Stimulated activated naive B cell treated with anti-CD40 and anti-IgM and Interleukin-4, amounts not matched to agents 10 μg/mL and 1 μg/mL and 100 μg/mL, for 72 hours (primary cell): ENCODE measurements around the gene GCLM.
"Not testable (repeated sequence)": the region's sequence is repeated elsewhere in the genome, so short reads cannot be mapped to it uniquely, and the experiment has no call there.

ENCODE experiments used
- ATAC-seq, 2 donors: fragments of 150-1000 bp; cut with Tn5 transposase; replicated peaks; 2 replicates each; pipeline ENCODE4 v1.10.0; 2021; ENCODE audit warnings: moderate library complexity in 1 of 2
- DNase-seq: peaks from one replicate; pipeline ENCODE4 v3.0.0; 2021
- H3K27ac Mint-ChIP-seq: one replicate; pipeline ENCODE4 v1.8.0; 2022; ENCODE audit warnings: mild to moderate bottlenecking, mixed read lengths
- H3K27me3 Mint-ChIP-seq, 2 donors: one replicate each; pipeline ENCODE4 v1.8.0; 2022; ENCODE audit warnings: mixed read lengths in 2 of 2
- H3K36me3 Mint-ChIP-seq, 2 donors: one replicate each; pipeline ENCODE4 v1.8.0; 2022; ENCODE audit warnings: mixed read lengths in 2 of 2, mild to moderate bottlenecking in 1 of 2
- H3K4me1 Mint-ChIP-seq, 2 donors: one replicate each; pipeline ENCODE4 v1.8.0; 2022; ENCODE audit warnings: mixed read lengths in 2 of 2, mild to moderate bottlenecking in 1 of 2
- H3K4me3 Mint-ChIP-seq, 2 donors: one replicate each; pipeline ENCODE4 v1.8.0; 2022; ENCODE audit warnings: mild to moderate bottlenecking in 2 of 2, mixed read lengths in 2 of 2, moderate library complexity in 1 of 2
- H3K9me3 Mint-ChIP-seq, 2 donors: one replicate each; pipeline ENCODE4 v1.8.0; 2022; ENCODE audit warnings: mixed read lengths in 2 of 2, mild to moderate bottlenecking in 1 of 2

Gene GCLM

DNA sequence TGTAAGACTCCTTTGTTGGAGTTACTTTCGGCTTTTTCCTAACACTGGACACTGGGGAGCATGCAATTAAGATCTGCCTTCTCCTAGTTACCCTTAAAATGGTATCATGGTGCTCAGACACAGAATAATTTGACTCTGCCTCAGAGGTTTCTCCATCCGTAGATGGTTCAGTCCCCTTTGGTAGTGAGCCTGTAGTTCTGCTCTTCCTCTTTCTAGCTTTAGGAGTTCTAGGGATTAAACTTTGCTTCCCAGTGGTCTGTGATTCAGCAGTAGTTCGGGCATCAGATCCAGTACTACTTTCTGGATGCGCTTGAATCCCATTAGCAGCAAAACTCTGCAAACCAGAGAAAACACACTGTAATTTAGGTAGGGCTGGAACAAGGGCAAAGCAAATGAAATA, 31.7 kb downstream of the GCLM start:
- H3K27ac Mint-ChIP-seq, result peak overlapping the region; percentile 97
- peaks cover 0 to 2% of the 10 kb centered on the region in 2 donors for H3K9me3 Mint-ChIP-seq
- H3K4me3 Mint-ChIP-seq, result peak overlapping the region; percentile 88 to 90
- DNase-seq, result no peak
- peaks cover 32 to 33% of the 10 kb centered on the region in 2 donors for H3K36me3 Mint-ChIP-seq
- H3K4me1 Mint-ChIP-seq, result peaks cover 30 to 48% of the 10 kb centered on the region in 2 donors
- ATAC-seq, result no peak
- H3K27me3 Mint-ChIP-seq, result no peaks in the 10 kb centered on the region

DNA sequence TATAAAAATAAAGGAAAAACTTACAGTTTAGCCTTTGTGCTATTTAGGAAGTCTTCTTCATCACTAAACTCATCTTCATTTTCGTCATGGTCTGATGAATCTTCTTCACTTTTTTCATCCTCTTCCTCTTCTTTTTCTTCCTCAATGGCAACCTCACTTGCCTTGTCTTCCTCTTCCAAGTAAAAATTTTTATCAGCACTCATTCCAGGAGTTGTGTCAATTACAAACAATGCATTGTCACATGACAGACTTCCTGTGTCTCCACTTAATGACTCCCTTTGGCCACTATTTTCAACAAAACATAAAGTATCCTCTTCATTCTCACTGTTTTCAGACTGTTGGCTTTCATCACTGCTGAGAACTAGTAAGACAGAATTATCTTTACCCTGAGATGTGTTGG, 33.0 kb downstream of the GCLM start:
- Mint-ChIP-seq H3K4me3 (peak overlapping the region; percentile 88 to 90), H3K27me3 (no peaks in the 10 kb centered on the region), H3K4me1 (peaks cover 30 to 48% of the 10 kb centered on the region in 2 donors), H3K36me3 (peaks cover 41 to 43% of the 10 kb centered on the region in 2 donors), H3K27ac (peak overlapping the region; percentile 90), H3K9me3 (peaks cover 0 to 2% of the 10 kb centered on the region in 2 donors)
- no peak for DNase-seq
- ATAC-seq, result no peak

DNA sequence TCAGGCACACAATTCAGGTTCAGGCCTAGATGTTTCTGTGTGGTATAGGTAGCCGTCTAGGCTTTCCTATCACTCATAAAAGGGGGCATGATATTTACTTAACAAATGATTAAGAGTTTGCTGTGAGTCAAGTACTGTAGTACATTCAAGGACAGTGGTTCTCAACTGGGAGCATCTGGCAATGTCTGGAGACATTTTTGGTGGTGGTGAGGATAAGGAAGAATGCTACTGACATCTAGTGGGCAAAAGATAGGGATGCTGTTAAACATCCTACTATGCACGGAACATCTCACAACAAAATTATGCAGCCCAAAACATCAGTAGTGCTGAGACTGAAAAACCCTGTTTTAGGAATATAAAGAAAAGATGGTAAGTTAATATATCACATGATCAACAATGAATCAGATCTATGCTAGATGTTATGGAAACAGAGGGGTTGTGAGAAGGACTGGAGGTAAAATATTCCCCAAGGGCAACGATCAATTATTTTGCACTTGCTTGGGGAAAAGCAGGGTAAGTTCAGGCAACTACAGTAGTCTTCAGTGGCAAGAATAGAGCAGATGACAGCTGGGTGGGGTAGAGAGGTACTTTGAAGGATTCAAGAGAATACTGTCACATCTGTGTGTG, 35.1 kb downstream of the GCLM start:
- H3K4me3 Mint-ChIP-seq, result no peak overlapping the region
- H3K27ac Mint-ChIP-seq, result peak overlapping the region; percentile 5
- peaks cover 0 to 2% of the 10 kb centered on the region in 2 donors for H3K9me3 Mint-ChIP-seq
- H3K27me3 Mint-ChIP-seq, result no peaks in the 10 kb centered on the region
- no peak for ATAC-seq
- no peak for DNase-seq
- H3K4me1 Mint-ChIP-seq, result peaks cover 24 to 40% of the 10 kb centered on the region in 2 donors
- peaks cover 45 to 54% of the 10 kb centered on the region in 2 donors for H3K36me3 Mint-ChIP-seq

DNA sequence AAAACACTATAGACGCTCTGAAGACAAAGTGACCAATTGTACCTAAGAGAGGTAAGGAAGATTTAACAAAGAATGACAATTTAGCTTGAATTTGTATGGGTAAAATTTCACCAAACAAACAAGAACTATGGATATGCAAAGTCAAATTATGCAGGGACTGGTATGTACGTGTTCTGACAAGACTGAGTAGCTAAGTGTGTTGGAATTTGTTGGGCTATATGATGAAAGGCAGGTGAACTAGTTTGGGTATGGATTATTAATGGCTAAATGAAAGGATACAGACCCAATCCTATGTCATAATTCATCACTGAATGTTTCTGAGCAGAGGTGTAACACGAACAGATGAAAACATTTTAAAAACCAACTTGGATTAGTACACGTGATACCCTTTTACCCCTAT, 37.9 kb downstream of the GCLM start:
- peaks cover 41 to 51% of the 10 kb centered on the region in 2 donors for H3K36me3 Mint-ChIP-seq
- no peak overlapping the region for H3K27ac Mint-ChIP-seq
- DNase-seq, result no peak
- no peak overlapping the region for H3K4me3 Mint-ChIP-seq
- peaks cover 0 to 2% of the 10 kb centered on the region in 2 donors for H3K9me3 Mint-ChIP-seq
- H3K4me1 Mint-ChIP-seq, result peaks cover 13 to 19% of the 10 kb centered on the region in 2 donors
- no peak for ATAC-seq
- H3K27me3 Mint-ChIP-seq, result no peaks in the 10 kb centered on the region

DNA sequence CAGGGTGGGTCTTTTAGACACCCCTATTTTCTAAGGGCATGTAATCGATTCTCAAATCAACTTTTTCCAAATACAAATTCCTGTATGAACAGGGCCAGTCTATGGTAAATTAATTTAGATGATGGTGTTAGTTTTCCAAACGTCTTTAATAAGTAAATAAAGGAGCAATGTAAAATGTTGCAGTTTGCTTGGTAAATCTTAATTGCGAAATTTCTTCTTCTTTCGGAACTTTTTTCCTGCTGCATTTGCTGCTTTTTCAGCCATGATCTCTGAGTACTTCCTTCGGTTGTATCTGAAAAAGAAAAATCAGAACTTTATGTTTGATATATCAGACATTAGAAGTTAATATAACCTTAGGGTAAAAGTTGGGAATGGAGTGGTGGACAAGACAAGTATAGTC, 39.6 kb downstream of the GCLM start:
- Mint-ChIP-seq H3K4me1 (peaks cover 8% of the 10 kb centered on the region in 2 donors), H3K9me3 (no peaks in the 10 kb centered on the region), H3K27ac (no peak overlapping the region), H3K36me3 (peaks cover 34 to 48% of the 10 kb centered on the region in 2 donors), H3K4me3 (no peak overlapping the region), H3K27me3 (no peaks in the 10 kb centered on the region)
- DNase-seq (no peak), ATAC-seq (no peak)

DNA sequence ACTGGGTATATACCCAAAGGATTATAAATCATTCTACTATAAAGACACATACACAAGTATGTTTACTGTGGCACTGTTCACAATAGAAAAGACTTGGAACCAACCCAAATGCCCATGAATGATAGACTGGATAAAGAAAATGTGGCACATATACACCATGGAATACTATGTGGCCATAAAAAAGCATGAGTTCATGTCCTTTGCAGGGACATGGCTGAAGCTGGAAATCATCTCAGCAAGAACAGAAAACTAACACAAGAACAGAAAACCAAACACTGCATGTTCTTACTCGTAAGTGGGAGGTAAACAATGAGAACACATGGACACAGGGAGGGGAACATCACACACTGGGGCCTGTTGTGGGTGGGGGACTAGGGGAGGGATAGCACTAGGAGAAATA, 40.7 kb downstream of the GCLM start:
- DNase-seq, H3K4me1 Mint-ChIP-seq, H3K9me3 Mint-ChIP-seq, H3K4me3 Mint-ChIP-seq, ATAC-seq, H3K27ac Mint-ChIP-seq, H3K27me3 Mint-ChIP-seq: not testable (repeated sequence)
- peaks cover 27 to 39% of the 10 kb centered on the region in 2 donors for H3K36me3 Mint-ChIP-seq

DNA sequence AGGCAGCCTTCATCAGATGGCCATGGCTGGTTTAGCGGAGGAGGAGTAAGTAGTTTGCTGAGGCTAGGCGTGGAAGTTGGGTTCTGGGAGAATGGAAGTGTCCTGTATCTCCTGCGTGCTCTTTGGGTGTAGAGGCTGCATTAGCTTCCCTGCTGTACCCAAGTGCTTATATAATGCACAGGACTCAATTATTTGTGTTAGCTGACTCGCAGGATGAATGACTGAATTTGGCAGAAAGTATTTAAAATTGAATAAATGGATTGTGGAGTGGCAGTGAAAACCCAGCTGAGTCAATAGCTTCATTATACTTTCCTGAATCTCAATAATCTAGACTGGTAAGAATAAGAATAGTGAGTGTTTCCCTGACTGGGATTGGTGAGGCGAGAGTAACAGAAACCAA, 44.0 kb downstream of the GCLM start:
- ATAC-seq (no peak), DNase-seq (no peak)
- Mint-ChIP-seq H3K9me3 (no peaks in the 10 kb centered on the region), H3K4me3 (no peak overlapping the region), H3K27ac (no peak overlapping the region), H3K36me3 (peaks cover 14 to 25% of the 10 kb centered on the region in 2 donors), H3K4me1 (no peaks in the 10 kb centered on the region), H3K27me3 (no peaks in the 10 kb centered on the region)

DNA sequence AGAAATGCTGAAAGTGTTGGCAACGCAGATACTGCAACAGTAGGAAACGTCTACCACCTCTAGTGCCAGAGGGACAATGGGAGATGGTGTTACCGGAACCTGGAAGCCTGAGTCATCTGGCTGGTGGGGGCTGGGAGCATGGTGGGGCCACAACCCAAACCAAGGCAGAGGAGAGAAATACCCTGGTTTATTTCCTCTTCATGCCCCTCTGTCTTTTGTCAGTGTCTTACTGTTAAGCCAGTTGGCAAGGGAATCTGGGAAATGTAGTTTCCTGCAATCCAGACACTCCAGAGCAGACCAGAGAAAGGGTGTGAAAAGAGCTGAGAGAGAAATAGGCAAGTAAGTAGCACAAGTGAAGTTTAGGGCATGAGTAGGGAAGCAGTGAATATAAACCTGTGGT, 45.1 kb downstream of the GCLM start:
- no peak overlapping the region for H3K27ac Mint-ChIP-seq
- no peaks in the 10 kb centered on the region for H3K27me3 Mint-ChIP-seq
- no peaks in the 10 kb centered on the region for H3K9me3 Mint-ChIP-seq
- no peak for DNase-seq
- ATAC-seq, result no peak
- H3K4me3 Mint-ChIP-seq, result no peak overlapping the region
- H3K36me3 Mint-ChIP-seq, result peaks cover 13 to 17% of the 10 kb centered on the region in 2 donors
- H3K4me1 Mint-ChIP-seq, result no peaks in the 10 kb centered on the region

DNA sequence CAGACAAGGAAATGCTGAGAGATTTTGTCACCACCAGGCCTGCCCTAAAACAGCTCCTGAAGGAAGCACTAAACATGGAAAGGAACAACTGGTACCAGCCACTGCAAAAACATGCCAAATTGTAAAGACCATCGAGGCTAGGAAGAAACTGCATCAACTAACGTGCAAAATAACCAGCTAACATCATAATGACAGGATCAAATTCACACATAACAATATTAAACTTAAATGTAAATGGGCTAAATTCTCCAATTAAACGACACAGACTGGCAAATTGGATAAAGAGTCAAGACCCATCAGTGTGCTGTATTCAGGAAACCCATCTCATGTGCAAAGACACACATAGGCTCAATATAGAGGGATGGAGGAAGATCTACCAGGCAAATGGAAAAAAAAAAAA, 51.6 kb downstream of the GCLM start:
- peaks cover 18 to 20% of the 10 kb centered on the region in 2 donors for H3K27me3 Mint-ChIP-seq
- not testable (repeated sequence) for H3K4me1 Mint-ChIP-seq, H3K9me3 Mint-ChIP-seq, ATAC-seq, H3K27ac Mint-ChIP-seq, H3K36me3 Mint-ChIP-seq, H3K4me3 Mint-ChIP-seq, DNase-seq

DNA sequence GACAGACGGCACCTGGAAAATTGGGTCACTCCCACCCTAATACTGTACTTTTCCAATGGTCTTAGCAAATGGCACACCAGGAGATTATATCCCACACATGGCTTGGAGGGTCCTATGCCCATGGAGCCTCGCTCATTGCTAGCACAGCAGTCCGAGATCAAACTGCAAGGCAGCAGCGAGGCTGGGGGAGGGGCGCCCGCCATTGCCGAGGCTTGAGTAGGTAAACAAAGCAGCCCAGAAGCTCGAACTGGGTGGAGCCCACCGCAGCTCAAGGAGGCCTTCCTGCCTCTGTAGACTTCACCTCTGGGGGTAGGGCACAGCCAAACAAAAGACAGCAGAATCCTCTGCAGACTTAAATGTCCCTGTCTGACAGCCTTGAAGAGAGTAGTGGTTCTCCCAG, 53.2 kb downstream of the GCLM start:
- not testable (repeated sequence) for ATAC-seq, H3K27ac Mint-ChIP-seq, H3K4me3 Mint-ChIP-seq, H3K36me3 Mint-ChIP-seq, H3K9me3 Mint-ChIP-seq, DNase-seq, H3K4me1 Mint-ChIP-seq
- peaks cover 18 to 20% of the 10 kb centered on the region in 2 donors for H3K27me3 Mint-ChIP-seq

DNA sequence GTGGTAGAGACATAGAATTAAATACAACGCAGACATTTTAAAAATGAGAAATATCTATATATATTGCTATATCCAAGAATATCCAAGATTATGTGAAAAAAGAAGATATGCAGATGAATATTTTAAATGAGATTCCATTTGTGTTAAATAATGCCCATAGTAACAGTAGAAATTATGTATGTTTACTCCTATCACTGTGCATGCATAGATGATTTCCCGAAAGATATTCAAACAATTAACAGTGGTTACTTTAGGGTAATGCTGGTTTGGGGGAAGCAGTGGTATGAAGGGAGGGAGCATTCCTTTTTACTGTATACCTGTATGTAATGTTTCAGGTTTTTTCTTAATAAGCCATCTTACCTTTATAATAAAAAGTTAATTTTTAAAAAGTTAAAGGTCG, 55.3 kb downstream of the GCLM start:
- Mint-ChIP-seq H3K27ac (no peak overlapping the region), H3K36me3 (peaks cover 4 to 6% of the 10 kb centered on the region in 2 donors), H3K9me3 (peaks cover 9 to 10% of the 10 kb centered on the region in 2 donors), H3K4me1 (peaks cover 0 to 6% of the 10 kb centered on the region in 2 donors), H3K27me3 (peaks cover 18 to 20% of the 10 kb centered on the region in 2 donors), H3K4me3 (no peak overlapping the region)
- no peak for DNase-seq
- ATAC-seq, result no peak

DNA sequence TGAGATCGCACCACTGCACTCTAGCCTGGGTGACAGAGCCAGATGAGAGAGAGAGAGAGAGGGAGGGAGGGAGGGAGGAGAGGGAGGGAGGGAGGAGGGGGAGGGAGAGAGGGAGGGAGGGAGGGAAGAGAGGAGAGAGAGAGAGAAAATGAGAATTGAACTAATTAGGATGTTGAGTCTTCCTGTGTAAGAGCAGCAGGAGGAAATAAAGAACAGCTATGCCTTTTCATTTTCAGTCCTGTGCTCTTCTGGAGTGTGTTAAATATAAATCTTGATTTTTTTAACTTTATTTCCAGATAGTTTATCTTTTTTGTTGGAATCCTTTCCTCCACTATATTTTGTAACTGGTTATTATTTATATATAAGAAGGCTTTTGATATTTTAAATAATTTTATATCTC, 57.4 kb downstream of the GCLM start:
- Mint-ChIP-seq H3K27me3 (peaks cover 19 to 24% of the 10 kb centered on the region in 2 donors), H3K9me3 (peaks cover 7 to 8% of the 10 kb centered on the region in 2 donors), H3K4me1 (peaks cover 12 to 19% of the 10 kb centered on the region in 2 donors), H3K27ac (no peak overlapping the region), H3K36me3 (peaks cover 10 to 14% of the 10 kb centered on the region in 2 donors), H3K4me3 (no peak overlapping the region)
- DNase-seq, result no peak
- no peak for ATAC-seq

DNA sequence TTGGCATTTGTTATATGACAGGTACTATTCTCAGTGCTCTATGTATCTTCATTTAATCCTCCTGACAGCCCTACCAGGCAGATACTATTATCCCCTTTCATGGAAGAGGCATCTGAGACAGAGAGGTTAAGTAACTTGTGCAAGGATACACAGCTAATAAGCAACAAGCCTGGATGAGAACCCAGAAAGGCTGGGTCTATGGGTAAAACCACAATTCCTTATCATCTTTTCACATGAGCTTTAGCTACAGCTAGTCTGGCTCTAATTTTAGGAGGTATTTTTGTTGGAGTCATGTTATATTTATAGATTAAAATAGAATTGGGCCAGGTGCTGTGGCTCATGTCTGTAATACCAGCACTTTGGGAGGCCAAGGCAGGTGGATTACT, 57.9 kb downstream of the GCLM start:
- ATAC-seq (no peak), DNase-seq (no peak)
- H3K36me3 Mint-ChIP-seq, result peaks cover 10 to 14% of the 10 kb centered on the region in 2 donors
- peaks cover 17 to 24% of the 10 kb centered on the region in 2 donors for H3K27me3 Mint-ChIP-seq
- no peak overlapping the region for H3K4me3 Mint-ChIP-seq
- peaks cover 12 to 20% of the 10 kb centered on the region in 2 donors for H3K4me1 Mint-ChIP-seq
- peaks cover 7 to 8% of the 10 kb centered on the region in 2 donors for H3K9me3 Mint-ChIP-seq
- no peak overlapping the region for H3K27ac Mint-ChIP-seq

DNA sequence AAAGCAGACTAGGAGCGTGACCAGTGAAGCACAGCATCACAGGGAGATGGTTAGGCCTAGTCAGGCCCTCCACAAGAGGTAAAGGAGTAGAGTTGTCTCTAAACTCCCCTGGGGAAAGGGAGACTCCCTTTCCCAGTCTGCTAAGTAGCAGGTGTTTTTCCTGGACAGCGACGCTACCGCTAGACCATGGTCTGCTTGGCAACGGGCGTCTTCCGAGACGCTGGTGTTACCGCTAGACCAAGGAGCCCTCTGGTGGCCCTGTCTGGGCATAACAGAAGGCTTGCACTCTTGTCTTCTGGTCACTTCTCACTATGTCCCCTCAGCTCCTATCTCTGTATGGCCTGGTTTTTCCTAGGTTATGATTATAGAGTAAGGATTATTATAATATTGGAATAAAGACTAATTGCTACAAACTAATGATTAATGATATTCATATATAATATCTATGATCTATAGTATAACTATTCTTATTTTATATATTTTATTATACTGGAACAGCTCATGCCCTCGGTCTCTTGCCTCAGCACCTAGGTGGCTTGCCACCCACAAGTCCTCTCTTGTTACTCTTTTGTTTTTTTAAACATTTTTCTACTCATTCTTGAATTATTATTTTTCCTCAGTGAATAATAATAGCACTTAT, 58.4 kb downstream of the GCLM start:
- not testable (repeated sequence) for ATAC-seq, H3K4me3 Mint-ChIP-seq, H3K9me3 Mint-ChIP-seq, H3K27ac Mint-ChIP-seq
- peaks cover 12 to 25% of the 10 kb centered on the region in 2 donors for H3K4me1 Mint-ChIP-seq
- H3K36me3 Mint-ChIP-seq, result peaks cover 10 to 14% of the 10 kb centered on the region in 2 donors
- peaks cover 17 to 23% of the 10 kb centered on the region in 2 donors for H3K27me3 Mint-ChIP-seq
- peak; percentile 60 for DNase-seq

DNA sequence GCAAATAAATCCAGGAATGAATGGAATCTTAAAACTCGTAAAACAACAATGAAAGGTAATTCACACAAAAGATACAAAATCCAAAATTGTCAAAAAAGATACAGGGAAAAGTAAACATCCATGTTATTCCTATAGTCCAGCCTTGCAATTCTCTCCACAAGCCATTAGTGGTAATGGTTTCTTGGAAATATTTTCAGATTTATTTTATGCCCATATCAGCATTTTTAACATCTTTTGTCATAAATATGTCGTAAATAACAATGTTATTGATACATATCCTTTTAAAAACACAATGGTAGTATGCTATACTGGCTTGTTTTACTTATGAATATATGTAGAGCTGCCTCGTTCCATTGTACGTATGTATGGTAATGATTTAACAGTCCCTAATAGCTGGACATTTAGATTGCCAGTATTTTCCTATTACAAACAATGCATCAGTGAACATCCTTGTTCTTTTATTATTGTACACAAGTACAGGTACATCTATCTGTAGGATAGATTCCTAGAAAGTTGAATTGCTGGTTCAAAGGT, 60.8 kb downstream of the GCLM start:
- H3K9me3 Mint-ChIP-seq, result peaks cover 7 to 8% of the 10 kb centered on the region in 2 donors

More for the DNA sequence above, 60.8 kb downstream of the GCLM start:
- Mint-ChIP-seq H3K27me3 (peaks cover 5 to 11% of the 10 kb centered on the region in 2 donors), H3K4me3 (peak overlapping the region; percentile 89 to 98), H3K36me3 (peaks cover 10 to 14% of the 10 kb centered on the region in 2 donors), H3K4me1 (peaks cover 20 to 42% of the 10 kb centered on the region in 2 donors), H3K27ac (peak overlapping the region; percentile 100)
- no peak for DNase-seq
- no peak for ATAC-seq
